IMR-90 (cell line): ENCODE measurements around the gene ANKS4B. TPM values are rescaled to one million over a fixed set of nuclear protein-coding genes. Genes with fewer than 3 reads are reported as not detected.

Source experiments
- ATAC-seq: fragments of 200-7000 bp; cut with Tn5 transposase; 2 replicates; pipeline ENCODE4 v1.9.1; 2020; ENCODE audit warnings: low read depth, mild to moderate bottlenecking, moderate library complexity
- BruUV-seq: library from RNA; stranded (reverse); fragments of 400-500 nt; replicated peaks from 2 replicates; lab custom pipeline; 2021; lab: Mats Ljungman, UMichigan
- CTCF ChIA-PET: fragments of 300-600 bp; formaldehyde crosslinking; extraction: SDS; loops from one replicate; lab custom pipeline; 2021; ENCODE audit warnings: antibody characterized with exemption; lab: Yijun Ruan, JAX
- POLR2A ChIA-PET: fragments of 300-600 bp; sonication (Branson Sonifier 250); formaldehyde crosslinking; loops from one replicate; lab custom pipeline; 2022; ENCODE audit warnings: antibody characterized with exemption; ENCODE audit not compliant: unreplicated experiment; lab: Charles Lee
- DNase-seq: peaks from one replicate; pipeline ENCODE4 v3.0.0; 2013
- H2AFZ ChIP-seq: replicated peaks from 2 replicates; pipeline ENCODE3; 2013; ENCODE audit warnings: low read length, mild to moderate bottlenecking; ENCODE audit not compliant: poor library complexity
- H2AK5ac ChIP-seq: 2 replicates; pipeline ENCODE4 v1.6.1; 2013; ENCODE audit warnings: low read depth, low read length, inconsistent platforms
- H2AK9ac ChIP-seq: replicated peaks from 2 replicates; pipeline ENCODE3; 2013; ENCODE audit warnings: mild to moderate bottlenecking, low read depth, low read length, moderate library complexity; ENCODE audit not compliant: poor library complexity
- H2BK120ac ChIP-seq: 2 replicates; pipeline ENCODE4 v1.6.1; 2013; ENCODE audit warnings: low read depth, low read length, inconsistent platforms
- H2BK15ac ChIP-seq: 3 replicates; pipeline ENCODE4 v1.6.1; 2013; ENCODE audit warnings: low read depth, low read length, inconsistent platforms
- H2BK20ac ChIP-seq: 2 replicates; pipeline ENCODE4 v1.6.1; 2013; ENCODE audit warnings: low read depth, mild to moderate bottlenecking, inconsistent platforms, low read length, moderate library complexity
- H2BK5ac ChIP-seq: 2 replicates; pipeline ENCODE4 v1.6.1; 2013; ENCODE audit warnings: mild to moderate bottlenecking, low read depth, low read length, inconsistent platforms; ENCODE audit not compliant: poor library complexity, severe bottlenecking
- H3K14ac ChIP-seq: replicated peaks from 2 replicates; pipeline ENCODE4 v1.6.1; 2013; ENCODE audit warnings: low read depth, low read length, inconsistent platforms
- H3K18ac ChIP-seq: 2 replicates; pipeline ENCODE4 v1.6.1; 2013; ENCODE audit warnings: low read depth, low read length, control low read depth
- H3K23ac ChIP-seq: 2 replicates; pipeline ENCODE4 v1.6.1; 2013; ENCODE audit warnings: low read depth, low read length, inconsistent platforms
- H3K27ac ChIP-seq: 2 replicates; pipeline ENCODE4 v1.5.1; 2013; ENCODE audit warnings: mild to moderate bottlenecking, control low read depth, low read length; ENCODE audit not compliant: insufficient read depth
- H3K27me3 ChIP-seq: 2 replicates; pipeline ENCODE4 v1.6.1; 2013; ENCODE audit warnings: low read length; ENCODE audit not compliant: control insufficient read depth, insufficient read depth
- H3K36me3 ChIP-seq: 2 replicates; pipeline ENCODE4 v1.6.1; 2013; ENCODE audit warnings: low read length, mixed read lengths; ENCODE audit not compliant: control insufficient read depth, insufficient read depth
- H3K4ac ChIP-seq: 2 replicates; pipeline ENCODE4 v1.6.1; 2013; ENCODE audit warnings: low read depth, low read length, inconsistent platforms
- H3K4me1 ChIP-seq: 2 replicates; pipeline ENCODE4 v1.6.1; 2013; ENCODE audit warnings: low read length, mixed read lengths; ENCODE audit not compliant: control insufficient read depth, insufficient read depth
- H3K4me2 ChIP-seq: 2 replicates; pipeline ENCODE4 v1.6.1; 2013; ENCODE audit warnings: low read depth, mild to moderate bottlenecking, control low read depth, low read length, moderate library complexity
- H3K4me3 ChIP-seq: 2 replicates; pipeline ENCODE4 v1.5.1; 2013; ENCODE audit warnings: low read depth, mild to moderate bottlenecking, control low read depth, low read length, moderate library complexity; ENCODE audit not compliant: insufficient read depth
- H3K56ac ChIP-seq: 2 replicates; pipeline ENCODE4 v1.6.1; 2013; ENCODE audit warnings: low read length, inconsistent platforms; ENCODE audit not compliant: insufficient read depth; ENCODE audit errors: extremely low read depth
- H3K79me1 ChIP-seq, 2 experiments: 2 replicates each; pipeline ENCODE4 v1.6.1; 2013; ENCODE audit warnings: low read length in 2 of 2, inconsistent platforms in 1 of 2, low read depth in 1 of 2
- H3K9ac ChIP-seq: 2 replicates; pipeline ENCODE4 v1.6.1; 2013; ENCODE audit warnings: low read depth, low read length, control low read depth
- H3K9me1 ChIP-seq: 2 replicates; pipeline ENCODE4 v1.6.1; 2013; ENCODE audit warnings: low read length, inconsistent platforms; ENCODE audit not compliant: insufficient read depth
- H3K9me3 ChIP-seq: 2 replicates; pipeline ENCODE4 v1.6.1; 2013; ENCODE audit warnings: low read length; ENCODE audit not compliant: control insufficient read depth, insufficient read depth
- H4K20me1 ChIP-seq: 2 replicates; pipeline ENCODE4 v1.6.1; 2013; ENCODE audit warnings: low read length, inconsistent platforms; ENCODE audit not compliant: insufficient read depth
- H4K5ac ChIP-seq: 2 replicates; pipeline ENCODE4 v1.6.1; 2013; ENCODE audit warnings: mild to moderate bottlenecking, low read depth, low read length, control low read depth
- H4K8ac ChIP-seq, 2 experiments: 2 replicates each; pipeline ENCODE4 v1.6.1; 2013; ENCODE audit warnings: low read depth in 2 of 2, low read length in 2 of 2, control low read depth in 1 of 2, inconsistent platforms in 1 of 2
- H4K91ac ChIP-seq: 2 replicates; pipeline ENCODE4 v1.6.1; 2013; ENCODE audit warnings: low read depth, low read length, inconsistent platforms; ENCODE audit not compliant: insufficient read depth
- CEBPB ChIP-seq: IDR thresholded peaks from 2 replicates; pipeline ENCODE4 v1.6.1; 2012; ENCODE audit warnings: low read depth, low read length, improper control_type of control experiment
- CHD1 ChIP-seq: IDR thresholded peaks from 2 replicates; pipeline ENCODE4 v1.6.1; 2012; ENCODE audit warnings: low read depth, low read length, improper control_type of control experiment
- ELK1 ChIP-seq: fragments of 150-350 bp; IDR thresholded peaks from 2 replicates; pipeline ENCODE4 v1.6.1; 2016; ENCODE audit warnings: low read depth, mild to moderate bottlenecking, low read length, moderate library complexity, borderline replicate concordance
- FOS ChIP-seq: fragments of 150-350 bp; IDR thresholded peaks from 2 replicates; pipeline ENCODE4 v1.6.1; 2016; ENCODE audit warnings: low read depth, low read length
- MAZ ChIP-seq: IDR thresholded peaks from 2 replicates; pipeline ENCODE4 v1.6.1; 2012; ENCODE audit warnings: low read depth, mild to moderate bottlenecking, low read length, improper control_type of control experiment, moderate library complexity, borderline replicate concordance
- MXI1 ChIP-seq: IDR thresholded peaks from 2 replicates; pipeline ENCODE4 v1.6.1; 2012; ENCODE audit warnings: low read depth, mild to moderate bottlenecking, low read length, moderate library complexity, borderline replicate concordance
- NFE2L2 ChIP-seq: fragments of 150-350 bp; IDR thresholded peaks from 2 replicates; pipeline ENCODE4 v1.6.1; 2016; ENCODE audit warnings: low read depth, mild to moderate bottlenecking, low read length
- RFX5 ChIP-seq: IDR thresholded peaks from 2 replicates; pipeline ENCODE4 v1.8.0; 2012; ENCODE audit warnings: low read depth, mild to moderate bottlenecking, low read length, moderate library complexity
- USF2 ChIP-seq: fragments of 150-350 bp; IDR thresholded peaks from 2 replicates; pipeline ENCODE4 v1.6.1; 2017; ENCODE audit warnings: mild to moderate bottlenecking, antibody characterized with exemption, low read length, low read depth
- WGBS, 2 experiments: methylation state at CpG; one replicate each; pipeline versions ENCODE4 v1.1.5 to v1.1.7; 2013; ENCODE audit warnings: missing lambda C conversion rate in 2 of 2; ENCODE audit not compliant: insufficient read length in 1 of 2; ENCODE audit errors: extremely low coverage in 2 of 2; 5-methylcytosine and 5-hydroxymethylcytosine counted together
- dilution Hi-C: fragments of 300-500 bp; cut with HindIII; formaldehyde crosslinking; loops from one replicate; pipeline ENCODE4 v1.14.3; 2018; ENCODE audit warnings: low sequenced_read_pairs; ENCODE audit not compliant: unreplicated experiment
- in situ Hi-C: fragments of 300-500 bp; cut with MboI; formaldehyde crosslinking; loops from 3 replicates; pipeline ENCODE4 v1.14.3; 2019; ENCODE audit warnings: low sequenced_read_pairs, inconsistent platforms, mixed read lengths
- intact Hi-C: fragments of 100-400 bp; cut with micrococcal nuclease; formaldehyde crosslinking; loops from 2 replicates; pipeline ENCODE4 v1.10.0; 2022
- polyA plus RNA-seq, 3 experiments: library from polyadenylated mRNA; depleted of rRNA; stranded (reverse); fragments of >200 nt; gene quantifications; 2 replicates each; pipeline ENCODE4 v1.2.3, GENCODE V29; 2012; ENCODE audit warnings: low replicate concordance in 1 of 3
- total RNA-seq: library from RNA; depleted of rRNA; stranded (reverse); fragments of >200 nt; gene quantifications from 2 replicates; pipeline ENCODE4 v1.2.3, GENCODE V29; 2012

Gene ANKS4B
- total and polyA plus RNA-seq, 2 of the 4 experiments (the other 2 are of a cell fraction) = not detected

- no peaks in the 10 kb centered on the region for H3K27me3 ChIP-seq
- H3K36me3 ChIP-seq = peaks cover 17% of the 10 kb centered on the region
- BruUV-seq = no TSS peak
- H3K23ac ChIP-seq = no peak overlapping the region
- H3K56ac ChIP-seq = no peak overlapping the region
- no peak for TF ChIP-seq USF2
- TF ChIP-seq FOS = no peak
- no peak for TF ChIP-seq MAZ
- no peak for TF ChIP-seq ELK1
- TF ChIP-seq NFE2L2 = no peak
- TF ChIP-seq MXI1 = no peak
- no peak for TF ChIP-seq CEBPB
- no peak for TF ChIP-seq RFX5
- no peak for TF ChIP-seq CHD1
- no peak overlapping the region for H4K8ac ChIP-seq
- H2AK5ac ChIP-seq = no peak overlapping the region
- H3K9me1 ChIP-seq = no peaks in the 10 kb centered on the region
- no peak overlapping the region for H3K9ac ChIP-seq
- H3K14ac ChIP-seq = no peak overlapping the region
- in situ Hi-C loops = loop anchor here (5.0 kb wide), 1 partner anchor 112 kb away; no protein-coding TSS in a partner anchor
- H2BK15ac ChIP-seq = no peak overlapping the region
- ChIA-PET POLR2A (no interaction called here), CTCF (interaction anchor here (2.0 kb wide), 1 partner anchor 116 kb away, joined by 17 read pairs; no protein-coding TSS in a partner anchor)
- H4K5ac ChIP-seq = no peak overlapping the region
- H3K4me2 ChIP-seq = no peak overlapping the region
- H2BK5ac ChIP-seq = no peak overlapping the region
- no peak overlapping the region for H2AFZ ChIP-seq
- no peak overlapping the region for H3K4ac ChIP-seq
- H2BK20ac ChIP-seq = no peak overlapping the region
- dilution Hi-C loops = no loop called here
- no peak overlapping the region for H2AK9ac ChIP-seq
- H3K79me1 ChIP-seq = no peaks in the 10 kb centered on the region
- no peak overlapping the region for H3K27ac ChIP-seq
- intact Hi-C loops = no loop called here
- H3K18ac ChIP-seq = no peak overlapping the region
- WGBS, 2 experiments = no CpG with 5 or more reads among the region's 3 CpGs
- no peaks in the 10 kb centered on the region for H4K20me1 ChIP-seq
- DNase-seq (no peak), ATAC-seq (no peak)
- H3K4me1 ChIP-seq = peaks cover 6% of the 10 kb centered on the region
- no peak overlapping the region for H4K91ac ChIP-seq
- H2BK120ac ChIP-seq = no peak overlapping the region
- no peak overlapping the region for H3K4me3 ChIP-seq
- no peaks in the 10 kb centered on the region; the same call in 1 of the 2 replicates for H3K9me3 ChIP-seq
Measured at GRCh38 chr16:21184834-21185233, 48.7 kb upstream of the ANKS4B start.
